ENCODE results near the gene NDUFS8.

NDUFS8 gene

DNA sequence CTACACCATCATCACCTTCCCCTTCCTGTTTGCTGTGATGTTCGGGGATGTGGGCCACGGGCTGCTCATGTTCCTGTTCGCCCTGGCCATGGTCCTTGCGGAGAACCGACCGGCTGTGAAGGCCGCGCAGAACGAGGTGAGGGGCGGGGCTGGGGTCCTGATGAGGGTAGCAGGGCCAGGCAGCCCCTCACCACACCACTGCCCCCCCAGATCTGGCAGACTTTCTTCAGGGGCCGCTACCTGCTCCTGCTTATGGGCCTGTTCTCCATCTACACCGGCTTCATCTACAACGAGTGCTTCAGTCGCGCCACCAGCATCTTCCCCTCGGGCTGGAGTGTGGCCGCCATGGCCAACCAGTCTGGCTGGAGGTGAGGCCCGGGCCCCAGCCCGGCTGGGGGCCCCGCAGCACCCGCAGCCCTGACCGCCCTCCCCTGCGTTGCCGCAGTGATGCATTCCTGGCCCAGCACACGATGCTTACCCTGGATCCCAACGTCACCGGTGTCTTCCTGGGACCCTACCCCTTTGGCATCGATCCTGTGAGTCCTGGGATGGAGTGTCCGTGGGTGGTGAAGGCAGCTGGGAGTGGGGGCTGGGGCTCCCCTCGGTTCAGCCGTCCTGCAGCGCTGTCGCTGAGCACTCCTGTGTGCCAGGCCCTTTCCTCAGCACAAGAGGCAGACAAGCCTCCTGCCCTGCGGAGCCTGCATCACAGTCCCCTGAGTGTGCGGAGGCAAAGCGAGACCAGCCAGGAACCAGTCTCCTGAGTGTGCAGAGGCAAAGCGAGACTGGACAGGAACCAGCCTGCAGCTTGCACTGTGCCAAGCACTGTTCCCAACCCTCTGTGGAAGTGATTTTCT is 17.2 kb downstream of the NDUFS8 start:
- DNase-seq (ENCODE audit: insufficient read length, low spot score) (no peak), FAIRE-seq (no peak)

DNA sequence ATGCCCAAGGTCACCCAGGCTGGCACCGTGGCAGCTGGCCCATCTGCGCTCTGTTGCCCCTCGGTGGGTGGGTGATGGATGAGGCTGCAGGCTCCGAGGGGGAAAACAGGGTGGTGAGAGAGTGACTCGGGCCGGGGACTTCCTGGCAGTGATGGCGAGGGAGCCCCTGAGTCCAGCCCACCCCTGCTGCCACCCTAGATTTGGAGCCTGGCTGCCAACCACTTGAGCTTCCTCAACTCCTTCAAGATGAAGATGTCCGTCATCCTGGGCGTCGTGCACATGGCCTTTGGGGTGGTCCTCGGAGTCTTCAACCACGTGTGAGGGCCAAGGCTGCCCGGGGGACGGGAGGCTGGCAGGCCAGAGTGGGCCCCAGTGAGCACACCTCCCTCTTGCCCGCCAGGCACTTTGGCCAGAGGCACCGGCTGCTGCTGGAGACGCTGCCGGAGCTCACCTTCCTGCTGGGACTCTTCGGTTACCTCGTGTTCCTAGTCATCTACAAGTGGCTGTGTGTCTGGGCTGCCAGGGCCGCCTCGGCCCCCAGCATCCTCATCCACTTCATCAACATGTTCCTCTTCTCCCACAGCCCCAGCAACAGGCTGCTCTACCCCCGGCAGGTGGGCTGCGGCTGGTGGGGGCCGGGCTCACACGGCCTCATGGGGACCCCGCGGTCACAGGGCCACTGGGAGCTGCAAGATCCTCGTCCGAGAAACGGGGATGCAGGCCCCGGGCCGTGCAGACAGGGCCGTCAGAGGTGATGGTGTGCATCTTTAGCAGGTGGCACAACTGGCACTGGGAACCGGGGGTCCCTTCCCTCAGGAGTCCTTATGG is 18.4 kb downstream of the NDUFS8 start:
- no peak for DNase-seq (ENCODE audit: insufficient read length, low spot score)
- FAIRE-seq, result no peak

DNA sequence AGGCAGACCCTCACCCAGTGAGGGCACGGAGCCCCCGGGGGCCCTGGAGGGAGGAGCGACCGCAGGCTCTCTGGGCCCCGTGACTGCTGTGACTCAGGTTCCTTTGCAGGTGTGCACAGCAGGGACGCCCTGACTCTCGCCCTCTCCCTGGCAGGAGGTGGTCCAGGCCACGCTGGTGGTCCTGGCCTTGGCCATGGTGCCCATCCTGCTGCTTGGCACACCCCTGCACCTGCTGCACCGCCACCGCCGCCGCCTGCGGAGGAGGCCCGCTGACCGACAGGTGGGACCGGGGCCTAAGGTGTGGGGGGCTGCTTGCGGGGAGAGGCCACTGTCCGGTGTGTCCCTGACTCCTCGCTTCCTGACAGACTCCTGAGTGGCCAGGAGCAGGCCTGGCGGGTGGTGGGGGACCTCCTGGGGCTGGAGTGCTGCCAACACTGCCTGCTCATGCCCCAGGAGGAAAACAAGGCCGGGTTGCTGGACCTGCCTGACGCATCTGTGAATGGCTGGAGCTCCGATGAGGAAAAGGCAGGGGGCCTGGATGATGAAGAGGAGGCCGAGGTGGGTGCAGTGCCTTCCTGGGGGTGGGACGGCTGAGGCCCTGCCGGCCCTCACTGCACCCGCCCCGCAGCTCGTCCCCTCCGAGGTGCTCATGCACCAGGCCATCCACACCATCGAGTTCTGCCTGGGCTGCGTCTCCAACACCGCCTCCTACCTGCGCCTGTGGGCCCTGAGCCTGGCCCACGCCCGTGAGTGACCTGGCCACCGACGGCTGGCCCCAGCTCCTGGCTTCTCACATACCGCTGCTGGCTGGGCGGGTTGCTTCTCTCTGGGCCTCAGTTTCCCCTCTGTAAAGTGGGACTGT is 19.3 kb downstream of the NDUFS8 start:
- no peak for FAIRE-seq
- DNase-seq (ENCODE audit: insufficient read length, low spot score), result no peak

DNA sequence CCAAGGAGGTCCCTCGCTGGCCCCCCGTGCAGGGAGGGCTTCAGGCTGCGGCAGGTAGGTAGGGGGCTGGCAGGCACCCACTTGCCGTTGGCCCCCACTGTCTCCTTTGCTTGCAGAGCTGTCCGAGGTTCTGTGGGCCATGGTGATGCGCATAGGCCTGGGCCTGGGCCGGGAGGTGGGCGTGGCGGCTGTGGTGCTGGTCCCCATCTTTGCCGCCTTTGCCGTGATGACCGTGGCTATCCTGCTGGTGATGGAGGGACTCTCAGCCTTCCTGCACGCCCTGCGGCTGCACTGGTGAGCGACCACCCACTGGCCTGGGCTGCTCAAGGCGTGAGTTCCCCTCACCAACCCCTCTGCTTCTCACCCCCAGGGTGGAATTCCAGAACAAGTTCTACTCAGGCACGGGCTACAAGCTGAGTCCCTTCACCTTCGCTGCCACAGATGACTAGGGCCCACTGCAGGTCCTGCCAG is 19.9 kb downstream of the NDUFS8 start:
- no peak for DNase-seq (ENCODE audit: insufficient read length, low spot score)
- no peak for FAIRE-seq

DNA sequence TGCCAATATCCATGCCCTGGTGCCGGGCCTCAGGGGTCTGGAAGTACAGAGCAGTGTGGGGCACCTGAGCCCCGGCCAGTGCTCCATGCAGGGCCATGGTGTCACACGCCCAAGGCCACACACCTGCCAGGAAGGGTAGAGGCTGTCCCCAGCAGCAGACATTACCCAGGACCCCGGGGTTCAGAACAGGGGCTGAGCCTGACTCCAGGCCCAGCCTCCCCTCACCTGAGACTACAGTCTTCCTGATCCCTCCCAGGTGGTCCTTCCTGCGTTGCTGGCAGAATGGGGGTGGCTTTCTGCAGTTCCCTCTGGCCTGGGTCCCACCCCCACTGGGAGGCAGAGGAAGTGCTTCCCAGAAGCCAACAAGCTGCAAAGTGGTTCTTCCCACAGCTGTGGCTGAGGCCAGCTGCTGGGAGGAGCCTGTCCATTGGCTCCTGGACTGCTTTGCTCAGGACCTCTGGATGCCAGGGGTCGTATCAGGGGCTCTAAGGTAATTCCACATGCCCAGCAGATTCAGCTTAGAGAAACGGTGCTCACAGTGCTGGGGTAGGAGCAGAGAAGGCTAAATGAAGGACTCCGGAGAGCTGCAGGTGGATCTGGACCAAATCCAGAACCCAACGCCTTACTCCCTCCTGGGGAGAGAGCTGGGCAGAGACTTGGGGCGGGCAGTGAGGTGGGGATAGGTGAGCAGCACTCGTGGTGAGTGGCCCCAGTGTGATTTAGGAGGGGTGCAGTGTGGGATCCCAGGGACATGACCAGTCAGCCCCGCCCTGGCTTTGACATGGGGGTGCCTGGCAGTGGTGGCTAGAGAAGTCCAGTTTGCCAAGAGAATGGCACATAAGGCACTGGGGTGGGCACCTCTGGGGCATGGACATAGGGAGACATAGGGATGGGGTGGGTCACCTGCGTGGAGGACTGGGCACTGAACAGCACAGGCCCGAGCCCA is 21.0 kb downstream of the NDUFS8 start:
- DNase-seq (ENCODE audit: insufficient read length, low spot score), result no peak
- no peak for FAIRE-seq

DNA sequence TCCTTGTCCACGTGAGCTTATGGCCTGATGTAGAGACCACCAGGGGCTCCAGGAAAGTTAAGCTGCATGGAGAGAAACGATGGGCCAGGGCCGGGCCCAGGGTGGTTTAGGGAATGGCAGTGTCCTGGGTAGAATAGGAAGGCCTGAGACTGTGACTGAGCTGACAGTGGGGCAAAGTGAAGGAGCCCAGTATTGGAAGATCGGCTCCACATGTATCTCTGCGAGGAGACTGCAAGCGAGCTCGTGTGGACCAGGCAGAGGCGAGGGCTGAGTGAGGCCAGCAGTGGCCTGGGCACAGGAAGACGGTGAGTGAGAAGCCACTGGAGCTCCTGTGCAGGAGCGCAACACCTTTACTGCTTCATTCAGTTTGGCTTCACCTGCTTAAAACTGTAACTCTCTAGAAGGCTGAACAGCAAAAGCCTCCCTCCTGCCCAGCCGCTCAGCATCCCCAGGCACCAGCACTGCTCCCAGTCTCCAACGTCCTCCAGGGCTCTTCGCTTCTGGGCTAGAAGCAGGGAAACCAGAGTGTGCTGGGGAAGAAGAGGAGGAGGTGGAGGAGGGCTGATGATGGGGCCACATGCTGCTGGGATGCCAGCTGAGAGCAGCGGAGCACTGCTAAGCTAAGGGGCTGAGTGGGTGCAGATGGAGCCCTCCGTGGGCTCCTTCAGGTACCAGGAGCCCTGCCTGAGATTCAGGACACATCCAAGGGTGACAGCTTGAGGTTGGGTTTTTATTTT is 21.8 kb downstream of the NDUFS8 start:
- no peak for DNase-seq (ENCODE audit: insufficient read length, low spot score)
- no peak for FAIRE-seq

DNA sequence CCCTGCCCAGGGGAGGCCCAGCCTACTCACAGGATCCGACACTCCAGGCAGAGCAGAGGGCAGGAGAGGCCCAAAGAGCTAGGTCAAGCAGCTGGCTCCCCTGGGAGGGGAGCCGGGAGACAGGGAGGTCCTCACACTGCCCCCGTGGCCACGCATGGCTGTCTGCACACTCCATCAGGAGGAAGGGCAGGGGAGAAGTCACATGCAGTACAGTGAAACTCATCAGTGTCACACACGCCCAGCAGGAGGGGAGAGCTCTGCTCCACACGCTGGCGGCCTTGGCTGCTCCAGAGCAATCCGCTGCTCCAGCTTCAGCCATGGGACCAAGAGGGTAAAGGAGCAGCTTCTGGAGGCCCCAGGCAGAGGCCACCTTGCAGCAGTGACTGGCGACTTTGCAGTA is 22.6 kb downstream of the NDUFS8 start:
- FAIRE-seq (no peak), DNase-seq (ENCODE audit: insufficient read length, low spot score) (no peak)

DNA sequence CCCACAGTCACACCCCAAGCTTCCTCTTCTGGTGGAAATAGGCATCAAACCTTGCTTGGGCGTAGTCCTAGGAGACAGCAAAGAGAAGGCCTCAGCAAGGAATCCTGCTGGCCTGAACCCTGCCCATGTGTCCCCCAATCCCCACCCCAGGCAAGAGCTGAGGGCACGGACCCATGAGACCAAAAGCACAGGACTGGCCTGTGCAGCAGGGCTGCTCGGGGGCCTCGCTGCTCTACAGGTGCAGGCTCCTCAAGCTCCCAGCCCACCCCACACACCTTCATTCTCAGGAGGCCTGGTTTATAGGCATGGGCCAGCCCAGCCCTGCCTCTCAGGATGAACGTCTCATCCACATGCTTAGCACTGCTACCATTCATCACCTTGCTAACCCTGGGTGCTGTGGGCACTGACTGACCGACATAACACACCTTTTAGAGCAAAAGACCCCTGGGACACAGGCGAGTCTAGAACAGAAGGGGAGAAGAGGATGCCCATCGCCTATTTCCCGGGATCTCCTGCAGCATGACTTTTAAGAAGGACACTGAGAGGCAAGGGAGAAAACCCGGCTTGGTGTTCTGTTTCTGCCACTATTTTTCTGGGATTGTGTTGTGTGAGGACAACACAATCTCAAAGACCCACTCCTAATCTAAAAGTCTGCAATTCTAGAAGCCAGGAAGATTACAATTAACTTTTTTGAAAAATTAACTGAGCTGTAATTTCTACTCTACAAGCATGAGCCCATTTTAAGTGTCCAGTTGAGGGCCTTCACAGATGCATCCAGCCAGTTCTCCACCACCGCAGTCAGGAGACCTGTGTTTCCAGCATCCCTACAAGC is 23.7 kb downstream of the NDUFS8 start:
- FAIRE-seq (no peak), DNase-seq (ENCODE audit: insufficient read length, low spot score) (no peak)

DNA sequence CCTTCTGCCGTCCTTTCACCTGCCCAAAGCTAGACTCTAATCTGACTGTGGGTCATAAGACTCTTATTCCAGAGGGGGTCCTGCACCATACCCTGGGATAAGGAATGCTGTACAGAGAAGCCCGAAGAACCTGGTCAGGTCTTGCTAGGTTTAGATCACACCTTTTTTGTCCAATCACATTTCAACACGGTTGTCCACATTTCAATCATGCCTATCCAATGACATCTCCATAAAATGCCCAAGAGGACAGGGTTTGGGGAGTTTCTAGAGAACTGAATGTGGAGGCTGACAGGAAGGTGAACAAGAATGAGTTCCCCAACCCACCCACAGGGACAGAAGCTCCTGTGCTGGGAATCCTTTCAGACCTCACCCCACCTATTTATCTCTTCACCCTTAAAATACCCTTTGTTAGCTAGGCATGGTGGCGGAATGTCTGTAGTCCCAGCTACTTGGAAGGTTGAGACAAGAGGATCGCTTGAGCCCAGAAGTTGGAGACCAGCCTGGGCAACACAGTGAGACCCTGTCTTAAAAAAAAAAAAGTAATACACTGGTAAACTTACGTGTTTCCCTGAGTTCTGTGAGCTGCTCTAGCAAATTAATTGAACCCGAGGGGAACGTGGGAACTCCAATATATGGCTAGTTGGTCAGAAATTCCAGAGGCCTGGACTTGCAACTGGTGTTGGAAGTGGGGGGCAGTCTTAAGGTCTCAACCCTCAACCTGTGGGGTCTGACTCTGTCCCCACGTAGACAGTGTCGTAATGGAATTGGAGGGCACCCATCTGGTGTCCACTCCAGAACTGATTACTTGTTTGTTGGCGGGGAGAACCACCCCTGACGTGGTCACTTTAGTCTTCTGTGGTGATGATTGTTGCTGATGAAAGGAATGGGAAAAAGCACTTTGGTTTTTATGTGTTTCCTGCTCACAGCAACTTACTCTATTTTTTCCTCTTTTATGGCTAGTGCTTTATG is 26.1 kb downstream of the NDUFS8 start:
- no peak for DNase-seq (ENCODE audit: insufficient read length, low spot score)
- FAIRE-seq, result no peak

DNA sequence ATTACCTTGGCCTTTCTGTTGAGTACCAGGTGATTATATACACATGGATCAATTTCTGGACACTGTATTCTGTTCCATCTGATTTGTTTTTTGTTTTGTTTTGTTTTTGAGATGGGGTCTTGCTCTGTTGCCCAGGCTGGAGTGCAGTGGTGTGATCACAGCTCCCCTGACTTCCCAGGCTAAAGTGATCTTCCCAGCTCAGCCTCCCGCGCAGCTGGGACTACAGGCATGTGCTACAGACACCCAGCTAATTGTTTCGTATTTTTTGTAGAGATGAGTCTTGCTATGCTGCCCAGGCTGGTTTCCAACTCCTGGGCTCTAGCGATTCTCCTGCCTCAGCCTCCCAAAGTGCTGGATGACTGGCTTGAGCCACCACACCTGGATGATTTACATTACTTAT is 27.3 kb downstream of the NDUFS8 start:
- FAIRE-seq, result no peak
- no peak for DNase-seq (ENCODE audit: insufficient read length, low spot score)

DNA sequence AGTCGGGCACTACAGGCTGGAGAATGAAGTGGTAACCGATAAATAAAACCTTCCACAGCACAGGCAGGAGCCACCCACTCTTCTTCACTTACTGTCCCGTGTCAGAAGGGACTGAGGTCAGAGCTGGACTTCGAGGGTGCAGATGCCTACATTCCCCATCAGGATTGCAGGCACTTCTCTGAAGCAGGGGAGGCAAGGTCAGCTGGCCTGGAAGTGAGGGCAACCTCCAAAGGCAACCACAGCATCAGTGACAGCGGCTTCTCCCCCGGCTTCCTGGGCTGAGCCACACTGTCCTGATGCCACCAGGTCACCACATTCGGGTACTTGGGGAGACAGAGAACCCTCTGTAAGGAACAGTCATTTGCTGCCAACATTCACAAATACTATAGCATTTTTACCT is 31.0 kb downstream of the NDUFS8 start:
- DNase-seq (ENCODE audit: insufficient read length, low spot score), result no peak
- no peak for FAIRE-seq

DNA sequence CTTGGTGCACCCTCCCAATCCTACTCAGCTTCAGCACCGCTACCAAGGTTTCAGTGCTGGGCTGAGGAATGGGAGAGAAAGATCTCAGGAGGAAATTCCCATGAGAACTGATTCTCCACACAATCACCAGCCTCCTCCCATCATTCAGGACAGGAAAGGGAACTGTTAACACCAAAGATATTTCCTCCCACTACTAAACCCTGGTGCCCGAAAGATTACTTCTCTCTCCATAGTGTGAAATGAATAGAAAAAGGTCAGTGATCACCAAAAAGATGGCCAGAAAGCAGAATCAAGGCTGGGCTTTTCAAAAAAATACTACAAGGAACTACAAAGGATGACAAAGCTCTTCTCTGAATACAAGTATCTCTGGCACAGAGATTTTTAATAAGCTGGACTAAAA is 34.4 kb downstream of the NDUFS8 start:
- FAIRE-seq, result no peak

DNA sequence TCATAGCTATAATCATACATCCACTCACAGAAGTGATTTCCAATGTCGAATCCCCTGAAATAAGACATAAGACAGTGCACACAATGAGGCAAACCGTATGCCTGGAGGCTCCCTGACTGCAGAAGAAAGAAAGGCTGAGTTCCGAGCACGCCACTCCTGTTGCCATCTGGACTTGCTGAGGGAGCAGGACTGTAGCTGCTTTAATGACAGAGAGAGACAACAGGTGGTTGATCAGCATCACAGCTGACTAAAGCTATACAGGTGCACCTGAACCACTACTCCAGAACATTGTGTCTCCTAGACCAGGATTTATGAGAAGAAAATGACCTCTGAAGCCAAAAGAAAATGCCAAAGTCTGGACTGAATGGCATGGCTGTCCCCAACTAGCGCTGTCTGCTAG is 35.4 kb downstream of the NDUFS8 start:
- FAIRE-seq, result no peak

More for the DNA sequence above, 34.4 kb downstream of the NDUFS8 start:
- no peak for DNase-seq (ENCODE audit: insufficient read length, low spot score)

DNA sequence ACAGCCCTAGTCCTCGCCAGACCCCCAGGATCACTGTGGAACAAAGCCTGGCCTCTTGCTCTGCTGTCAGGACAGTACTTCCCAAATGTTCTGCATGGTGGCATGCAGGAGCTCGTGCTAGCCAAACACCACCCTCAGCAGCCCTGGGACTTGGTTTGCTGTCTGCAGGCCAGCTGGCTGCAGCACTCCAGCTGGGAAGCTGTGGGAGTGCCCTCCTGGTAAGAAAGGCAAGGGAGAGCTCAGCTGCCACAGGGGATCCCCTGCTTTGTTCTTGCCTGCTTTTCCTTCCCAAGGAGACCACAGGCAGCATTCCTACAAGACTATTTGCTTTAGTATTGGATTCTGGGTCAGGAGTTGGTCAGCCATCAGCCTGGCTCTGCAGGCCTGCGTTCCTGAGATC is 36.3 kb downstream of the NDUFS8 start:
- FAIRE-seq (no peak), DNase-seq (ENCODE audit: insufficient read length, low spot score) (no peak)

More for the DNA sequence above, 35.4 kb downstream of the NDUFS8 start:
- no peak for DNase-seq (ENCODE audit: insufficient read length, low spot score)

DNA sequence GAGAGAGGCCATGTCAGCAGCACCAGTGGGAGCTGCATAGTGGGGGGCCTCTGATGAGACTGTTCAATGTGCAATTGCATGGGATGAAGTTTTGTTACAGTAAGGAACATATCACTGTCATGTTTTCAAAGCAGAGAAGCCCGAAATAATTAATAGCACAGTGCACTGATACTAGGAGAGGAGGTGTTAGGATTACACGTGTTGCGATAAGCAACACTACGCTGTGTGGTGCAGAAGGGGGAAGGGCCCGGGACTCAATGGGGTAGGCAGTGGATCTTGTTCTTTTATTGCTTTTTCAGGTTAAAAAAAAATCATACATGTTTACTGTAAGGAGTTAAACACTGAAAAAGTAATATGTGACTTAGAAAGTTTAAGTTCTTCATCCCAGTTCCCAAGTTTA is 37.5 kb downstream of the NDUFS8 start:
- FAIRE-seq (no peak), DNase-seq (ENCODE audit: insufficient read length, low spot score) (no peak)

DNA sequence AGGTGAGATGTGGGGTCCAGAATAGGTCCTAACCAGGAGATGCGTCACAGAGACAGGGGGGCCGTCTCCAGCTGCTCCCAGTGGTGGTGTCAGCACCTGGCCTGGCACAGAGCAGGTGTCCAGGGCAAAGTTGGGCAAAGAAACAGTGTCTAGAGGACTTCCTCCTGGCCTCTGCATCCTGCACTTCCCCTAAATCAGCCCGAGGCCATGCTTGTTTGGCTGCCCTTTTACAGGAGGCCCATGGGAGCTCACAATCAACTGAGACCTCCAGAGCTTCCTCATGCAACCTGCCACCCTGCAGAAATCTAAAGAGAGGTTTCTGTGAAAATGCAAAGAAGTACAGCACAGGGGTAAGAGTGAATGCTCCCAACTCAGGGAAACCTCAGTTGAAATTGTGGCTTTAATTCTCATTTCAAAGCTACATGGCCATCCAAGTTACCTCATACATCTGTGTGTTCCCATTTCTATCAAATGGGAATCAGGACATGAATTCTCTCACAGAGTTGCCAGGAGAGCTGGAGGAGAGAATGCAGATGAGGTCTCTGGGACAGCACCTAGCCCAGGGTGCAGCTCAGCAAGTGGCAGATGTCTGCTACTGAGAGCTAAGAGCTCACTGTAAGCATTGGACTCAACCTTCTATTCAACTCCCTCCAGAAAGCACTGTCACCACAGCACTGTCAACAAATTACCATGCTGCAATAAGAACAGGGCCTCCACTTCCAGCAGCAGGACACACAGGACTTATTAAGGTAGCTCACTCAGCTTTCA is 41.0 kb downstream of the NDUFS8 start:
- no peak for FAIRE-seq

More for the DNA sequence above, 41.0 kb downstream of the NDUFS8 start:
- DNase-seq (ENCODE audit: insufficient read length, low spot score), result no peak

Data from GM19239 (cell line).